SJCRH30 (cell line): Measurements from ENCODE around the gene GRB10. TPM values are rescaled to one million over a fixed set of nuclear protein-coding genes. Genes with fewer than 3 reads are reported as not detected.

Experiments used
- DNase-seq, 2 experiments: peaks; one replicate each; pipeline ENCODE4 v3.0.0-alpha.2; 2015 to 2020
- H3K27ac ChIP-seq: fragments of 250-450 bp; sonication (Bioruptor Pico); 2 replicates; pipeline ENCODE4 v1.5.1; 2020; ENCODE audit warnings: mild to moderate bottlenecking, moderate library complexity
- H3K27me3 ChIP-seq: fragments of 250-450 bp; sonication (Bioruptor Pico); 2 replicates; pipeline ENCODE4 v1.5.1; 2020; ENCODE audit warnings: mild to moderate bottlenecking, moderate library complexity
- H3K36me3 ChIP-seq: fragments of 250-450 bp; sonication (Bioruptor Pico); 2 replicates; pipeline ENCODE4 v1.5.1; 2020; ENCODE audit warnings: mild to moderate bottlenecking, moderate library complexity
- H3K4me1 ChIP-seq: fragments of 250-450 bp; sonication (Bioruptor Pico); 2 replicates; pipeline ENCODE4 v1.5.1; 2020; ENCODE audit warnings: mild to moderate bottlenecking, moderate library complexity
- H3K4me3 ChIP-seq: fragments of 250-450 bp; sonication (Bioruptor Pico); 2 replicates; pipeline ENCODE4 v1.5.1; 2020; ENCODE audit warnings: mild to moderate bottlenecking, moderate library complexity
- H3K9me3 ChIP-seq: fragments of 250-450 bp; sonication (Bioruptor Pico); replicated peaks from 2 replicates; pipeline ENCODE4 v1.5.1; 2020; ENCODE audit warnings: mild to moderate bottlenecking, moderate library complexity
- total RNA-seq: library from RNA; depleted of rRNA; stranded (reverse); fragments of >200 nt; shearing (Covaris generic); gene quantifications from 2 replicates; pipeline ENCODE4 v1.2.3, GENCODE V29; 2014

GRB10 gene
- total RNA-seq, 1 experiment from 2014 or later = 0.95 TPM

GRCh38 chr7:50567715-50568261, 214.9 kb downstream of the GRB10 start:
- Histone ChIP-seq H3K4me3 (no peak overlapping the region), H3K4me1 (no peaks in the 10 kb centered on the region), H3K9me3 (no peaks in the 10 kb centered on the region), H3K27me3 (no peaks in the 10 kb centered on the region), H3K36me3 (no peaks in the 10 kb centered on the region), H3K27ac (no peak overlapping the region)
- no peak for DNase-seq

DNA sequence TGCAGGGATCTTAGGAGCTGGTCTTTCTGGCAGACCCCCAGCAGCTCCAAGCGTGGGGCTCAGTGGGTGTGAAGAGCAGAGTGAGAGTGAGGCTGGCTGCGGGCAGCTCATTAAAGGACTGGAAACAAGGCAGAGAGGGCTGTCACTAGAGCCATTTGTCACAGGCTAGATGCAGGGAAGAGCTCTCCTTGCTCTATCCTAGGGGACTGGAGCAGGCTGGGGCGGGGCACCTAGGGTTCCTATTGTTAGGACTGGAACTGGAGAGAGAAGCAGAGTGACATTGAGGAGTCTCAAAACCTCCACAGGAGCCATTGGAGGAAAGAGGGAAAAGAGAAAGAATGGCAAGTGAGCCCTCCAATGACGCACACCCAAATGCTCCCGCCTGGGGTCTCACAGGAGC, 216.7 kb downstream of the GRB10 start:
- H3K4me1 ChIP-seq = no peaks in the 10 kb centered on the region
- no peak for DNase-seq
- H3K27me3 ChIP-seq = no peaks in the 10 kb centered on the region
- no peak overlapping the region for H3K4me3 ChIP-seq
- H3K9me3 ChIP-seq = no peaks in the 10 kb centered on the region
- H3K36me3 ChIP-seq = no peaks in the 10 kb centered on the region
- H3K27ac ChIP-seq = no peak overlapping the region

DNA sequence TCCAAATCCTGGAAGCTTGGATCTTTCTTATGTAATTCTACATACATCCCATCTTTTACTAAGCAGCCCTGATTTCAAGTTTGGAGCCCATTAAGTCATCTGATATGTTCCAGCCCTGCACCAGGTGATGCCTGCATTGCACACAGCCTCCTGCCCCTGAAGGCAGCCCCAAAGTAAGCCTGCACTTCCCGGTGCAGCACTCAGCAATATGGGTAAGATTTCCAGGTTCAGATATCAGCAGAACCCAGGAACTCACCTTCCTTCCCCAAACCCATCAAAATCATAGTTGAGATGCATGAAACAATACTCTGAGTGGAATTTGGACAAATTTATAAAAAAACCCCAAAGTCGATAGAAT, 217.2 kb downstream of the GRB10 start:
- H3K9me3 ChIP-seq = no peaks in the 10 kb centered on the region
- H3K4me3 ChIP-seq = no peak overlapping the region
- H3K36me3 ChIP-seq = no peaks in the 10 kb centered on the region
- H3K27me3 ChIP-seq = no peaks in the 10 kb centered on the region
- no peaks in the 10 kb centered on the region for H3K4me1 ChIP-seq
- H3K27ac ChIP-seq = no peak overlapping the region
- no peak for DNase-seq

GRCh38 chr7:50564640-50565558, 217.8 kb downstream of the GRB10 start, which contains the start of gene DDC:
DDC (minus strand) TSS chr7:50565405; CDS start chr7:50544085, 21,320 bp downstream.
- no peaks in the 10 kb centered on the region for H3K4me1 ChIP-seq

GRCh38 chr7:50564171-50564570, 218.5 kb downstream of the GRB10 start:
- Histone ChIP-seq H3K4me3 (no peak overlapping the region), H3K27ac (no peak overlapping the region), H3K27me3 (0 out of 2 replicates have a peak, but pooled peaks cover 2% of the 10 kb centered on the region), H3K4me1 (no peaks in the 10 kb centered on the region), H3K36me3 (no peaks in the 10 kb centered on the region), H3K9me3 (no peaks in the 10 kb centered on the region)
- no peak for DNase-seq

More at GRCh38 chr7:50564640-50565558, 217.8 kb downstream of the GRB10 start, which contains the start of gene DDC:
- DNase-seq = no peak
- no peak within 1 kb of the TSS for H3K4me3 ChIP-seq
- 0 out of 2 replicates have a peak, but pooled peaks cover 1% of the 10 kb centered on the region for H3K27me3 ChIP-seq
- H3K9me3 ChIP-seq = no peaks in the 10 kb centered on the region
- H3K36me3 ChIP-seq = no peaks in the 10 kb centered on the region
- H3K27ac ChIP-seq = no peak within 1 kb of the TSS

GRCh38 chr7:50562136-50562535, 220.6 kb downstream of the GRB10 start:
- H3K27ac ChIP-seq = no peak overlapping the region

DNA sequence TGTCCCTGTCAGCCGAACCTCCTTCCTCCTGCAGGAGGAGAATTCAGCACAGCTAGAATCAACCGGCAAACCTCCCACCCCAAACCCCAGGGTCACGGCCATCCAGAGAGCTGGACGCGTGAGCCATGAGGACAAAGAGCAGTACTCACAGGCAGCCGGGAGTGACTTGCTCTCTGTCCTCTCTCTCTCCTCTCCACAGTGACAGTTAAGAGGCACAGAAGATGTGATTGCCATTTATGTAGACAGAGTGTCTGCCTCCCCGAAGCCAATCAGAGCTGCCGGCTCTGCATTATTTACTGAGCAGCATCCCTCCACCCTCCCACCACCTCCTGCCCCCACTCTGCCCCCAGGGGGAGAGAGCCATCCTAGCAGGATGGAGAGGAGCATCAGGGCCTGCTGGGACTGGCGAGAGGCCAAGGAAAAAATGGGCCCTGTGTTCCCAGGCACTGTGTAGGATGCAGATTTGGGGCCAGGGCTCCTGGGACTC, 221.8 kb downstream of the GRB10 start:
- Histone ChIP-seq H3K27me3 (peaks cover 7% of the 10 kb centered on the region; the same call in 1 of the 2 replicates), H3K4me3 (no peak overlapping the region), H3K36me3 (no peaks in the 10 kb centered on the region), H3K9me3 (no peaks in the 10 kb centered on the region), H3K4me1 (no peaks in the 10 kb centered on the region), H3K27ac (no peak overlapping the region)
- no peak for DNase-seq

More at GRCh38 chr7:50562136-50562535, 220.6 kb downstream of the GRB10 start:
- H3K4me3 ChIP-seq = no peak overlapping the region
- no peaks in the 10 kb centered on the region for H3K4me1 ChIP-seq
- H3K27me3 ChIP-seq = peaks cover 7% of the 10 kb centered on the region; the same call in 1 of the 2 replicates
- H3K36me3 ChIP-seq = no peaks in the 10 kb centered on the region
- DNase-seq = no peak
- no peaks in the 10 kb centered on the region for H3K9me3 ChIP-seq

DNA sequence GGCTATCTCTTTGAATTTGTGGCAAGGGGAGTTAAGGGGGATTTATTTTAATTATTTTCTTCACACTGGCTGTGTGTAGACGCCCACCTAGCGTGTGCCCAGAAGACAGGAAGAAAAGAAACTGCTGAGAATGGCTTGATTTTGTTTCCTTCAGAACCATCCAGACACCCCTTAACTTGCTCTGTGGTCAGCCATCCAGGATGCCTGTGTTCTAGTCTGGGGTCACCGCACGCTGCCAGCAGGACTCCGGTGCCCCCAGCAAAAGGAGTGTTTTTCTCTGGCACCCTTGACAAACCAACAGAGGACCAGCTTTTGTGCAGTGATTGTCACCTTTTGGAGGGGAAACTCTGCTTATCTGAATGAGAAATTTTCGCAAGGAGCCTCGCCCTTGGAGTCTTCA, 222.8 kb downstream of the GRB10 start:
- Histone ChIP-seq H3K4me1 (no peaks in the 10 kb centered on the region), H3K27me3 (peaks cover 7% of the 10 kb centered on the region; the same call in 1 of the 2 replicates), H3K36me3 (no peaks in the 10 kb centered on the region), H3K27ac (no peak overlapping the region), H3K4me3 (no peak overlapping the region), H3K9me3 (no peaks in the 10 kb centered on the region)
- no peak for DNase-seq

GRCh38 chr7:50558294-50559053, 224.2 kb downstream of the GRB10 start:
- no peak for DNase-seq
- Histone ChIP-seq H3K36me3 (no peaks in the 10 kb centered on the region), H3K9me3 (no peaks in the 10 kb centered on the region), H3K27me3 (peaks cover 11% of the 10 kb centered on the region; the same call in 1 of the 2 replicates), H3K27ac (no peak overlapping the region), H3K4me1 (no peaks in the 10 kb centered on the region), H3K4me3 (no peak overlapping the region)

DNA sequence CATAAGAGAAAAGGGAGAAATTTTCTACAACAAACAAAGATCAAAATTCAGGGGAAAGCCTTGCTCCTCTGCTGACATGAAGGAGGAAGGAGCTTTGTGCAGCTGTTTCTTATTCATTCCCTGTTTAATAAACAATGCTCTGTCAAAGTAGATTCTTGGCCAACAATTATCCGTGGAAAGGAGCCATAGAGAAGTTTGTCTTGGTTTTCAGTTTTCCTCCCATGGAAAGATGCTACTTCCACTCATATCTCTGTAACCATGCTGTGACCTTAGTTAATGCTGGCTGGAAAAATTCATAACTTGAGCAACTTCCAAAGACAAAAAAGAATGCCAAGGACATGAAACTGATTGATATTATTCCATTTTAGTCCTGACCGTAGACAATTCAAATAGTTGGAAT, 225.6 kb downstream of the GRB10 start:
- no peak overlapping the region for H3K4me3 ChIP-seq
- H3K9me3 ChIP-seq = no peaks in the 10 kb centered on the region
- no peak for DNase-seq
- H3K27ac ChIP-seq = no peak overlapping the region
- no peaks in the 10 kb centered on the region for H3K4me1 ChIP-seq
- H3K36me3 ChIP-seq = no peaks in the 10 kb centered on the region
- peaks cover 11% of the 10 kb centered on the region; the same call in 1 of the 2 replicates for H3K27me3 ChIP-seq

GRCh38 chr7:50556247-50556991, 226.3 kb downstream of the GRB10 start:
- Histone ChIP-seq H3K9me3 (no peaks in the 10 kb centered on the region), H3K36me3 (no peaks in the 10 kb centered on the region), H3K27me3 (peaks cover 11% of the 10 kb centered on the region; the same call in 1 of the 2 replicates), H3K4me1 (no peaks in the 10 kb centered on the region), H3K27ac (no peak overlapping the region), H3K4me3 (no peak overlapping the region)
- DNase-seq = no peak

DNA sequence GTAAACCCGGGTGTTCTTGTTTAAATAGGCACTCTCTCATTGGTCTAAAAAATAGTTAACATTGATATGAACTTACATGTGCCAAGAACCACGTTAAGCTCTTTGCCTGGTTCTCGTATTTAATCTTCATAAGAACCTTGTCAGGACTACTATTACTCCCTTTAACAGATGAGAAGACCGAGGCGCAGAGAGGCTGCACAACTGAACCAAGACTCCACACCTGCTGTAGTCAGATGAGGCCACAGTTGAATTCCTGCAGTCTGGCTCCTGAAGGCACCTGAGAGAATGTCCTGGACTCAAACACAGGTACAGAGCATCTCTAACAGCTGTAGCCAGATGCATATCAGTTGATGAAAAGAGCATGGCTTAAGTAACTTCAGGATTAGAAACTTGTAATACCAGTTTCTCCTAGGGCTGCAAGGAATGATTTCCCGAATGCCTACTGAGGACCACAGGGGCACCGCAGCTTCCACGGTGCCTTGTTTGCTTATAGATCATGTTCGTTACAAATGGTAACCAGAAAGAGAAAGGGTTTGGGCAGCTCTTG, 227.0 kb downstream of the GRB10 start:
- Histone ChIP-seq H3K4me3 (no peak overlapping the region), H3K27ac (no peak overlapping the region), H3K36me3 (no peaks in the 10 kb centered on the region), H3K9me3 (no peaks in the 10 kb centered on the region), H3K27me3 (peaks cover 11% of the 10 kb centered on the region; the same call in 1 of the 2 replicates), H3K4me1 (no peaks in the 10 kb centered on the region)
- no peak for DNase-seq

DNA sequence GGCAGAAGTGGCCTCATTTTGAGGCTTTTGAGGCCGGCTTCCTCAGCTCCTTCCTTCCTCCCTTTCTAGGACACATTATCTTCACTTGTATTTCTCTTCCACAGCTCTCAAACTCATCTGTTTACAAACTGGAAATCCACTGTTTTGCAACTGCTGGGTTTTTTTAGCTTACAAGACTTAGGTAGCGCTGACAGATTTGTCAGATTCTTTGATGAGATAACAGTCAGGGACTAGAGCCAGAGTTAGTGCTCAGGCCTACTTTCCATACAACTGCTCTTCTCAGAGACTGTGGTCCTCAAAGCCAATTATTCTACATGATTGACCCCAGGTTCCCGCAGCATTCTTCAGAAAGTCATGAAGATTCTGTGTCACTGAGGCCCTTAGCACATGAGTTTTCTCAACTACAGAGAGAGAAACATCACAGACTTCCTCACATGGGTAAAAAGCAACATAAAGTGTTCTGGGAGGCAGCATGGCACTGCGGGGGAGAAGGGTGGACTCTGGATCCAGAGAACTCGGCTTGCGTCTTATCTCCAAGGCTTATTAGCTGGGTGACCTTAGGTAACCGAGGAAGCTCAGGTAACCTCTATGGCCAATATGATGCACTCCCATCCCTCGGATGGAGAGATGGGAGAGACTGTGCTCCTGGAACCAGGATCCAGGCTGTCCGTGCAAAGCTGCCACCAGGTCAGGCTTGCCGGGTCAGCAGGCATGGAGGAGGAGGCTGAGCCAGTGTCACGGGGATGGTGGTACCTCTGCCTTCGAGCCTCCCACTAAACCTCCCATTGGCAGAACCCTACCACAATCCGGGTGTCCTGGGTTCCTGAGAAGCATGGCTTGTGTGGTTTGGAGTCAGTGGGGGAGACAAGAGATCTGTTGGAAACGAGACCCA, 228.0 kb downstream of the GRB10 start:
- Histone ChIP-seq H3K27ac (no peak overlapping the region), H3K36me3 (no peaks in the 10 kb centered on the region), H3K9me3 (no peaks in the 10 kb centered on the region), H3K4me1 (no peaks in the 10 kb centered on the region), H3K4me3 (no peak overlapping the region), H3K27me3 (peaks cover 9% of the 10 kb centered on the region; the same call in 1 of the 2 replicates)
- DNase-seq = no peak
